Jurkat, Clone E6-1 (cell line): ENCODE measurements around the gene HOXA11.

Experiments used
- DNase-seq: peaks from one replicate; pipeline ENCODE4 v3.0.0-alpha.2; 2011; ENCODE audit warnings: low read depth, low spot score
- H3K4me3 ChIP-seq: 2 replicates; pipeline ENCODE4 v1.5.1; 2011; ENCODE audit warnings: mild to moderate bottlenecking, low read length, control low read depth, moderate library complexity

Gene HOXA11

DNA sequence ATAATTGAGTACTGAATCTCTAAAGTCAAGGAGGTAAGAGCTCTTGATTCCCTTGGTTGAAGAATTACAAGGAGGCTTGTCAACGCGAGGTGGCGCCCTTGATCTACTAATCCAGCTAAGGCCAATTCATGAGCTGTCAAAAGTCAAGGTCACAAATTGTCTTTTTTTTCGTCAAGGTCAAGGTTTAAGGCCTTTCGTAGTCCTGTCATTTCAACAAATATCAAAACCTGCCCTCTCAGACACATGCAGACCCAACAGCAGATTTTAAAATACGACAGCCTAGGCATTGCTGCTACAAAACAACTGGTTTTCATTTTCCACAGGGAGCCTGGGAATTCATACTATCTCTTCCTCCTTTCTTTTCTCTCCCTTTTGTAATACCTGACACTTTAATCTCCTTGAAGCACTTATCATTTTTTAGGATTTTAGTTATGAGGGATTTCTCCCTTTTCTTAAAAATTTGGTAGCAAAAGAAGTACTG, 11.3 kb upstream of the HOXA11 start:
- peak; percentile 74 for DNase-seq

DNA sequence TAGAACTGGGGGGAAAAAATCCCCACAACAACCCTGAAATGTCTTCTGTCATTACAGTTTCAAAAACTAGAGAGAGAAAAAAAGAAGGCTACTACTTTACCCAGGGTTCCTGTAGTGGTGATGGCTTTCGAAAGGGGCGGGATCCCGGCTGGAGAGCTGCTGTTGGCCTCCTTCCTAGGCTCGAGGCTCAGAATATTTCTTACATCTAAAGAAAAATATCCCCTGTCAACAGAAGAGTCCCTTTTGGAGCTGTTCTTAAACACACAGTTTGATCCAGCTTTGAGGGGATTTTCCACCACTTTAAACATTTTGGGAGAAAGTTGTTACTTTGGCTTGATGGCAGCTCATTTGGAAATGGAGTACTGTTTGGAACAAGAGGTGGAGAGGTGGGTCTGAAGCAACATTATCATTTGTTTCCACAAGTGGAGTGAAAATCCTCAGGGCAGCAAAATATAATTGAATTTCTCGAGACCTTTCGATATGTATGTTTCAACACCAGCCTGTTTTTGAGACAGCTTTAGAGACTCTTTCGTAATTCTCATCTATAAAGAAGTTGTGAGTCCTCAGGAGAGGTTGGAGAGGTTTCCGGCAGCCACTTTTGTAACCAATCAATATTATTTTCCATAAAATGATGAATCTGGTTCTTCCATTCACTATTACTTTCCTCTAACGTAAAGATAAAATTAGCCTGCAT, 9.8 kb upstream of the HOXA11 start:
- no peak for DNase-seq
- no peak overlapping the region for H3K4me3 ChIP-seq

More for the DNA sequence above, 11.3 kb upstream of the HOXA11 start:
- no peak overlapping the region for H3K4me3 ChIP-seq

DNA sequence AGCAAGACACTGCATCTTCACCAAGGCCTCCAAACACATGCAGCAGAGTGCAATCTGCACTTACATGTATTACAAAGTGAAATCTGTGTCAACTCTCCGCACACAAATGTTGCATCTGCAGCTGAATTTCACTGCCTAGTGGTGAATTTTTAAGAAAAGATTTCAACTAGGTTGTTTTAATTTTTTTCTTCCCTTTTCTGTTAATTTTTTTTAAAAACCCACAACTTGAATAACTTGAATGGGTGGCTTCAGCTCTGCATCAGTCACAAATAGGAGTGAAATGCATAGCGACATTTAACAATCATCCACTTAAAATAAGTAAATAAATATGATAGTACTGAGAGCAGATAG, 8.9 kb upstream of the HOXA11 start:
- no peak for DNase-seq

DNA sequence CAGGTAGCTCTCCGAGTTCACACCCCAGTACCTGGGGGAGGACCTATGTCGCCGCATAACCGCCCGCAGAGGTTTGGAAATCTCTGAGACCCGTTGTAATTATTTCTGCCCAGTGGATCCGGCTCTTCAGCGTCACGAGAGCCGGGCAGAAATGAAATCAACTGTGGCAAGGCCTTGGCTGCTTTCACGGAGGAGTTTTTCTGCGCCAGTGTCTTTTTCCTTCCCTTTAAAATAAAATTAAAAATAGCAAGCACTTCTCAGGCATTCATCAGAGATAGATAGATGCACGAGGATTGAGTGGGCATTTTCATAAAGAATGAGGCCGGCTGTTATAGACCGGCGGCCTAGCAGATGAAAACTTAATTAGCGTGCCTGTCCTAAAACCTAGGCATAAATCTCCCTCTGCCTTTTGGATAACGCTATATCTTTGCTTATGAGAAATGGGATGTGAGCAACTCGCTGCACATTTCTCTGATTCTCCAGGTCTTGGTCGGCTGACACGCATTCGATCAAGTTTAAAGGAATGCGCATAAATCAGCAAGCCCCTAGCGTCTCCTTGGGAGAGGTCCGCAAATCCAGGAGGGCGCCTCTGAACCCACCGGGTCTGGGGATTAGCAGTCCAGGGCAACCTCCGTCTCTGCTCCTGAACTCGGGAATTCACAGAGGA, 8.4 kb upstream of the HOXA11 start:
- DNase-seq: no peak
- H3K4me3 ChIP-seq: no peak overlapping the region

More for the DNA sequence above, 8.9 kb upstream of the HOXA11 start:
- no peak overlapping the region for H3K4me3 ChIP-seq

DNA sequence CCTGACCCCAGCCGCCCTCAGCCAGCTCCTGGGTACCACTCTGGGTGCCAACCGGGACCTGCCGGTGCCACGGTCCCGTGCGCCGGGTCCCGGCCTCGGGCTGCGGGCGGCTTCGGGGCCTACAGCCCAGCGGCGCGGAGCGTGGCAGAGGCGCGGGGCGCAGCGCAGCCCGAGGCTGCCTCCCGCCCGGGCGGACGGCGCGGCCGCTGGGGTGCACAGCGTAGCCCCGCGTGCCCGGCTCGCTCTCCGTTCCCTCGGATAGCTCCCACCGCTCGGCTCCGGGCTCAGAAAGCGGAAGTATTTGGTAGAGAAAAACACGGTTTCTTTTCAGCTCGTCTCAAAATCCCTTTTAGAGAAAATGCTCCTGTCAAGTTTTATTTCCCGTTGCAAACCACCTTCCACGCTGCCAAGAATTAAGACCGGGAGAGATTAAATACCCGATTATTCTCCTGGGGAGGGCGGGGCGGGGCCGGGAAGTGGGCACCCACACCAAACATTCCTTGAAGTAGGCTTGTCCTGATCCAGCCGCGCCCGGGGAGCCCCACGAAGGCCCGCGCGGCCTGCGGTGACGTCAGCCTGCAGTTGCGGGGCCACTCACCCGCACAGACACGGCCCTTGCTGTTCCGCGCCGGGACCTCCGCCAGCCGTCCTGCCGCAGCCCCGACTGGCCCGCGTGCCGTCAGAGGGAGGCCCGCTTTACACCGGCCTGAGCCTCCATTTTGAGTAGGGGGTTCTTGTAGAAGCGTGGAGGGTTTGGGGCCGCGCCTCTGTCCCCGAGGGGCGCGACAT, 7.7 kb upstream of the HOXA11 start:
- H3K4me3 ChIP-seq: no peak overlapping the region
- DNase-seq: no peak

DNA sequence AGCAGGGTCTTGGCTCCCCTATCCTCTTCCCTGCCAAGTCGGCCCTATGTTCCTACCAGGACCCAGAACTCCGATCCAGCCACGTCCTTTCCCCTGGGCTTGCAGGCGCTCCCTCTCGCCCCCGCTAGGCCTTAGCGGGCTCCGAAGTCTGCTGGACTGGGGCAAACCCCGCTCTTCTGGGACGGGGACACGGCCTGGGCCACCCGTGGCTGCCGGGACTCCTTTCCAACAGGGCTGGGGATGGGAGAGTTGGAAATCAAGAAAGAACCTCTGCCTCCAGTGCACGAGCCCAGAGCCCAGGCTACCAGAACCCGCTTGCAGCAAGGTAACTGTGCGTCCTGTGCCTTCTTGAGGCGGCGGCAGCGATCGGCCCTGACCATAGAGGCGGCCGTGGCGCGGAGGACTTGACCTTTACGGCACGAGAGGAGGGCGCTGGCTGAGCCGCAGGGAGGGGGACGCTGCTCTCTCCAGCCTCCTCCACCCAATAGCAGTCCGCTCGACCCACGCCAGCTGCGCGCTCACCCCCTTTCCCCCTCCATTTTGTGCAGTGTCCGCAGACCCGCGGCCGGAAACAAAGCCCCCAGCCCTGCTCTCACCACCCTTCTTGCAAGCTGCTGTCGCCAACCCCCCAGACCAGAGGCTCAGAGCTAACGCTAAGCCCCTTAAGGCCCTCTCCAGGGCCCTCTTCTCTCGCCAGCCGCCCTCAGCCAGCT, 7.0 kb upstream of the HOXA11 start:
- no peak for DNase-seq
- H3K4me3 ChIP-seq: no peak overlapping the region

DNA sequence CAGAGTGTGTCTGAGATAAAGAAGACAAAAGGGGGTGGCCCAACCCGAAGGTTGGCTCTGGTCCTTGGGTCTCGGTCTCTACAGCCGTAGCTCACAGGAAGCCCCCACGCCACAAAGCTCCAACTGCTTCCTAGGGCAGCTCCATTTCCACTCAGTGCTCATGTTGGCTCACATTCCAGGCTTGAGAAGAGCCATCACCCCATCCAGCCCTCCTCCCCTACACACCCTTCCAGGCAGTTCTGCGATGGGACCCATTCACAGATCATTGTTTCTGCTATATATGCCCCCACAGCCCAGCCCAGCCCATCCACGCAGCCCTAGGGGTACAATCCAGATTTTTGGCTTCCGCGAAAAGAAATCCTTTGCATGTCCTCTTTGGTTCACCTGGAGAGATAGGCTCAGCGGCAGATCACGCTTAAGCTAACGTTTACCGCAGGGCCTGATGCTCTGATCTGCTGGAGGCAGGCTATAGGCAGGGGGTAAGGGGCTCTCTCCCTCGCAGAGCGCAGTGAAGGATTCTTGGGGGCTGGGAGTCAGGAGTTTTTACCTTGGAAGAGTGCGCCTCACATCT, 6.2 kb upstream of the HOXA11 start:
- no peak for DNase-seq
- no peak overlapping the region for H3K4me3 ChIP-seq

DNA sequence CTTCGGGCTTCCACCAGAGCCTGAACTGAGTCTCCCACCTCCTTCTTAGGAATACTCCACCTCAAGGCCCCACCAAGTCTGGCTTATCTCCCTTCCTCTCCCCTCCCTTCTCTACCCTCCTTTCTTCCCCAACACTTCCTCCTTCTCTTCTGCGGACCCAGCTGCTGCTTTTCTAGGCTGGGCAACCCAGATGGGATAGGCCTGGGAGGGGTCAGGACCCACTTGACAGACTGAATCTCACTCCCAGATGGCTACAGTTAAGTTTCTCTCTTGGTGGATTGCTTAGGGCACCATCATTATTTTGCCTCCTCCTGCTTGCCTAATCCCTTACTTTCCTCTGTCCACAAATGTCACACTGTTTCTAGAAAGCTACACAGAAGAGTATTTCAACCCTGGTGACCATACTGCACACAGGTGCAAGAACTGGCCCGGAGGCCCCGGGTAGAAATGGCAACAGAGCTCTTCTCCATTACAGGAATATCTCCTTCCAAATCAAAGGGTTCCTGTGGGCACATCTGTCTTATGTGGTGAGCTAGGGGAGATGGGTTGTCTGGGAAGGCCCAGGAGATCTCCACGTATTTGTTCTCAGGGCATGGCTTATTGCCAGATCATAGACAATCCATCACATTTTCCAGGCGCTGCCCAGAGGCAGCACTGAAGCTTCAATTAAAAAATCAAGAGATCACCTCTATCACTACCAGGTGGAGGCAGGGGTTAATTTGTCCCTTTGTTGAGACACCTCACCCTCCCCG, 5.1 kb upstream of the HOXA11 start:
- DNase-seq: no peak
- H3K4me3 ChIP-seq: no peak overlapping the region

DNA sequence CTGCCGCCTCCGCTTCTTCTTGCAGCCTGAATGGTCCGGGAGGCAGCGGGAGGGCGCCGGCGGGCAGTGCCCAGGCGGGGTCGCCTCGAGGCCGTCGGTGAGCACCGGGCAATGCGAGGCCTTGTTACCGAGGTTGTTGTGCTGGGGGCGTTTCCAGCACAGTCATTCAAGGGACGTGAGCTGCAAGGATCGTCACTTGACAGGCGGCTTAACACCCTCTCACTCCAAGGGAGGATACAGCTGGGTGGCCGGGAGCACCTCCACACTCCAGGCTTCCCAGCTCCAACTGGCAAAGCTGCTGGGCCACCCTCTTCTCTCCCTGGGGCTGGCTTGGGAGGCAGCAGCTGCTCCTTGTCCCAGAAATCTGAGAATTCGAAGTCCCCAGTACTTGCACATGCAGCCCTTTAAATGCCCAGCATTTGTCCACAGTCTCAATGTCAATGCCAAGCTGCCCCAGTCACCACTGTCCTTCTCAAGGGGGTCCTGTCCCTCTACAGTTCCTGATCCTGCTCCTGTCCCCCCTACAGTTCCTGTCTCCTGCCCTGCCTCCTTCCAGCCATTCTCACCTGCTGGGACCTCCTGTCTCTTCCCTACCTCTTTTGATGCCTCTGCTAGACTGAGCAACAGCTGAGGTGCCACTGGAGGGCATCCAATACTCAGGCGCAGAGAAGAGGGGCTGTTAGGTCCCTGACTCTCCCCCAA, 4.4 kb upstream of the HOXA11 start:
- DNase-seq: no peak
- no peak overlapping the region for H3K4me3 ChIP-seq

DNA sequence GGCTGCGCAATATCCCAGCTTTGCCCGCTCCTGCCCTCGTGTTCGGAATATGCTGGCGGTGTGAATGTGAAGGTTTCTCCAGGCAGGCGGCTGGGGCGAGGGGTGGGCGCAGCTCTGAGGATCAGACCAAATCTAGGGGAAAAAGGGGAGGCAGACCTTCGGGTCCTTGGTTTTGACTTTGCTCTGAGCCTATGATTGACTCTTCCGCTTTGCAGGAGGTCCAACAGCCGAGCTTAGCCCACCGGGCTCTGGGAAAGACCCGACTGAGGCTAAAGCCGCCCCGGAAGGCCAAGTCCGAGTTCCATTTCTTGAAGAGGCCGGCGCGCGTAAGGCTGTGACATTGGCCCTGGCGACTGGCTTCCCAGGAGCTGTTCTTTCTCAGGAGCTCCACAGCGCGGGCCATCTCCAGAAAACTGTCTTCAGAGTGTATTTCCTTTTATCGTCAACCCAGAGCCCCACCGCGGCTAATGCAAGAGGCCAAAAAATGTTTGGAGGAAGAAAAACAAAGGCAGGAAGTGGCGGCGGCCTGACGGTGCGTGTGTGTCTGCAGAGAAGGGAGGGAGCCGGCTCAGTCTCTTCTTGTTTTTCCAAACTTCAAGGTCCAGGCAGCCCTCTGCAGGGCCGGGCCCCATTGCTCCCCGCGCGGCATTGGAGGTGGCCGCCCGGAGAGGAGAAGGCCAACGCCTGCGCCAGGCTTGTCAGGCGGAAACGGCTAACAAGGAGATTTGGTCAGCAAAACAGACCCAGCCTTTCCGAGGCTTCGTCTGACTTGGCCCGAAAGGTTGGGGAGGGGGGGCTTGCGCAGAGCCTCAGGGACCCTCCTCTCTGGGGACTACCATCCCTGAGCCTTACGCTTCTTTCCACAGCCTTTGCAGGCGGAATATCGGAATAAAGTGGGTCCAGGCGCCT, 3.6 kb upstream of the HOXA11 start:
- DNase-seq: no peak
- H3K4me3 ChIP-seq: no peak overlapping the region

DNA sequence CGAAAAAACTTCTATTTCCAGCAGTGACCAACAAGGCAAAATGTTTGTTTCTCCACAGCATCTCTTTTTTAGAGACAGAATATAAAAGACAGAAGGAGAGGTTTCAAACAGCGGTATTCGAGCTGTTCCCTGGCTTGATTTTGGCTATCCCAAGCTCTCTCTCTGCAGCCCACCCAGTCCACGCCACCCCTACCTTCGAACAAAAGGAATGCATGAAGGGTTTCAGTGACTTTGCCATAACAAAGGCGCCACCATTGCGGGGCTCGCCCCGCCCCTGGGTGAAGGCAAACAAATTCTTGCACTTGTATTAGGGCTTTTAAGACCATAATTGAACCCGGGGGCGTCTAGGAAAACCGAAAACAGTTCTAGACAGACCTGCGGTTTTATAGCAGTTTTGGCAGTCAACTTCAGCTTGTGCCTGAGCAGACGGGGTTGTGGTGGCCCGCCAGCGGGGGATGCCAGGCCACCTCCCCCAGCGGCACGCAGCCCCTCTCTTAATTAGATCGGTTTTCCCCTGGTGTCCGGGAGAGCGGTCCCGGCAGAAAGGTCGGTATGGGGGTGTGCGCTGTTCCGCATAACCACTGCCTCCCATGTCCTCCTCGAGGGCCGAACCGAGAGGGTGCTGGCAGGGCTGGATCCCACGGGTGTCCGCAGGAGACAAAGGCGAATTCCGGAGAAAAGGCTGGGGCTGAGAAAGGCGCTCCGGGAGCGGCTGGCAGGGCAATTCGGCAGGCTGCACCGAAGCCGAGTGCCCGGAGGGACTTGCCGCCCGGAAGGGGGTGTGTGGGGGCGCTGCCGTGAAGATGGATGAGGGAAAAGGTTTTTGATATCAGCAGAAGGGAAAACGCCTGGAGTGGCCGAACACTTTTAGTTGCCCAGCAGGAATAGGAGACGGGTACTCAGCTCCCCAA, 2.7 kb upstream of the HOXA11 start:
- no peak for DNase-seq
- no peak overlapping the region; the same call in 1 of the 2 replicates for H3K4me3 ChIP-seq

DNA sequence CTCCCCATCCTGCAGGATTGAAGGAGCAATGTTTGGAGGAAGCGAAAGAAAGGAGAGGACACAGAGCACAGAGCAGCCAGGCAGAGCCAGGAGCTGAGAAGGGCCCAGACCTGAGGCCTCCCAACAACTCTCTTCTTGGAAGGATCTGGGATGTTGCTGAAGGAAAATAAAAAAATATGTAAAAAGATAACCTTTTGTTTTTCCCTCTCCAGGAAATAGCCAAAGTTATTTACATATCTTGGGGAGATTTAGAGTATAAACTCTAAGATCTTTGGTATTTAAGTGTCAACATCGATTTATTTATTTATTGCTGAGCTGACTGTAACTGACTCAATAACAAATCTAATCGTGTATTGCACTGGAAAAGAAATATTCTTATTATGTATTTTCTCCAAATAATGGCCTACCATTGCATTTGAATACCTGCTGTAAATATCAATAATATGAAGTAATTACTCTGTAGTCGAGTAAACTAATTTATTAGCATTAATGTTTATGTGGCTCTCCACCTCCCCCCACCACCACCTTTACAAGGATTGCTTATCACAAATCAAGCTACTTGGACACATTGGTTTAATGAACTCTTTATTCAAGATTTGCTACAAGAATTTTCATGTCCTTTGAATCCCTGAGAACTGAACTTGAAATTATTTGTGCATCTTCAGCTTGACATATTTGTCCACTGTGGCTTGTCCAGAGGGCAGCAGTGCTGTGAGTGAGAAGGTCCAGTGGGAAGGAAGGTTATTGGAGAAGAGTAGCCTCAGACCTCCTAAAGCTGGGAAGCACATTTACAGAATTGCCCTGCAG, 1.8 kb upstream of the HOXA11 start:
- DNase-seq: no peak
- H3K4me3 ChIP-seq: no peak overlapping the region

DNA sequence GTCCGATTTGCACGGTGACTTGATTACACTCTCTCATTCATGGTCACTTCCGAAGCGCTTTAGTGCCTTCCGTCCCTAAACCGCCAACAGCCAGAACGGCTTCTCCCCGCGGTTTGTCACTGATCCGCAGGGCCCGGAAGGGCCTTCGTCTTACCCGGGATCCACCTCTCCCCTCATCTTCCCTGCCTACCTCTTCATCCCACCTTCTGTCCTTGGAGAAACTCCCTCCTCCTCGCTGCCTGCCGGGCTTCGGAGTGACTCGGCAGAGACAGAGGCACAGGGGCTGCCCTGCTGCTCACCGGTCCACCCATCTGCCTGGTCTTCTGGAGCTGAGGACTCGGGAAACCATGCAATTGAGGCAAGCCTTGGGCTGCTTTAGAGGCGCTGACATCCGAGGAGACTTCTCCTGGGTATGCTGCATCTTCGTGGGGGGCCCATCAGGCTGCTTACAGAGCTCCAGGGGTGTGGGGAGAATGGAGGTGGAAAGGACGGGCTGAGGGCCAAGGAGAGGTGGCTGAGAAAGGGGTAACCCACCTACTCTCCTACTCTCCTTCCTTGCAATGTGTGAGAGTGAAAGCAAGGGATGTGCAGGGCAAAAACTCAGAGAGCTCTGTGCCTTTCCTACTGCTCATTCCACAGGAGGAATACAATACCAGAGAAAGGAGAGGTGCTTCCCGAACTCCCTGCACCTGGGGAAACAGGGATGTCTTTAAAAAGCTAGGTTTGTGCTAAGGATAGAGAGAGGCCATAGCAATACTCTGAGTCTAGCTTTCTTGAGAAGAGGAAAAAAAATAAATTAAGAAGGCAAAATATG, 1.0 kb upstream of the HOXA11 start:
- no peak overlapping the region for H3K4me3 ChIP-seq
- no peak for DNase-seq

DNA sequence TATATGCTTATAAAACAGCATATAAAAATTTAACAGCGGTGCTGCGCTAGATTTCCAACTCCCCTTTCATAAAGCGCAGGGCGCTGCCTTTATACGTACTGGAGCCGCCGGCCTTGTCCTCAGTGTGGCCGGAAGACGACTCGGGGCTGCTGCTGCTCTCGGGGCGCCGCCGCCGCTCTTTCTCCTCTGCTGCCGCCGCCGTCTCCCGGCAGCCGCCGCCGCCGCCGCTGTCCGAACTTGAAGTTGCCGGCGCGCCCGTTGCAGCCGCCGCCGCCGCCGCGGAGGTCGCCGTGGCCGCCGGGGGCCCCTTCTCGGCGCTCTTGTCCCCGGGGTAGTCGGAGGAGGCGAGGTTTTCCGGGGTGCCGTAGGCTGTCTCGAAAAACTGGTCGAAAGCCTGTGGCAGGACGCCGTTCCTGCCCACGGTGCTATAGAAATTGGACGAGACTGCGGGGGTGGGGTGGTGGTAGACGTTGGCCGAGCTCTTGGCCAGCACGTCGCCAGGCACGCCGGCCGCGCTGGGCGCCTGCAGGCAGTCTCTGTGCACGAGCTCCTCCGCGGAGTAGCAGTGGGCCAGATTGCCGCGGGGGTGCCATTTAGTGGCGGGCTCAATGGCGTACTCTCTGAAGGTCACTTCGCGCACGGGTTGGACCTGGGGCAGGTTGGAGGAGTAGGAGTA, 557 bp downstream of the HOXA11 start:
- DNase-seq: no peak

More for the DNA sequence above, 557 bp downstream of the HOXA11 start:
- peak overlapping the region; percentile 22 for H3K4me3 ChIP-seq
